Activated naive CD4-positive, alpha-beta T cell treated with anti-CD3 and anti-CD28 coated beads, Interleukin-2, amount 50 U/mL, for 72 hours (primary cell): Measurements from ENCODE around the gene EMSY. TPM values are rescaled to one million over a fixed set of nuclear protein-coding genes. Genes with fewer than 3 reads are reported as not detected.

ENCODE experiments used
- ATAC-seq, 2 donors: fragments of 150-1000 bp; cut with Tn5 transposase; 2 replicates each; pipeline ENCODE4 v1.10.0; 2021; ENCODE audit warnings: mild to moderate bottlenecking in 2 of 2, moderate library complexity in 2 of 2
- DNase-seq, 2 donors: peaks; one replicate each; pipeline ENCODE4 v3.0.0; 2021 to 2022; ENCODE audit warnings: low spot score in 2 of 2
- H3K27ac Mint-ChIP-seq, 2 donors: one replicate each; pipeline ENCODE4 v1.8.0; 2022; ENCODE audit warnings: mild to moderate bottlenecking in 2 of 2, mixed read lengths in 2 of 2
- H3K36me3 Mint-ChIP-seq, 2 donors: one replicate each; pipeline ENCODE4 v1.8.0; 2022; ENCODE audit warnings: mixed read lengths in 2 of 2
- H3K9me3 Mint-ChIP-seq, 2 donors: one replicate each; pipeline ENCODE4 v1.8.0; 2022; ENCODE audit warnings: mixed read lengths in 2 of 2
- total RNA-seq, 2 donors: library from RNA; stranded (reverse); gene quantifications; one replicate each; pipeline ENCODE4 v1.2.3, GENCODE V29; 2022

EMSY gene
- total RNA-seq, 2 donors from 2014 or later = 30.5 to 62.2 TPM

DNA sequence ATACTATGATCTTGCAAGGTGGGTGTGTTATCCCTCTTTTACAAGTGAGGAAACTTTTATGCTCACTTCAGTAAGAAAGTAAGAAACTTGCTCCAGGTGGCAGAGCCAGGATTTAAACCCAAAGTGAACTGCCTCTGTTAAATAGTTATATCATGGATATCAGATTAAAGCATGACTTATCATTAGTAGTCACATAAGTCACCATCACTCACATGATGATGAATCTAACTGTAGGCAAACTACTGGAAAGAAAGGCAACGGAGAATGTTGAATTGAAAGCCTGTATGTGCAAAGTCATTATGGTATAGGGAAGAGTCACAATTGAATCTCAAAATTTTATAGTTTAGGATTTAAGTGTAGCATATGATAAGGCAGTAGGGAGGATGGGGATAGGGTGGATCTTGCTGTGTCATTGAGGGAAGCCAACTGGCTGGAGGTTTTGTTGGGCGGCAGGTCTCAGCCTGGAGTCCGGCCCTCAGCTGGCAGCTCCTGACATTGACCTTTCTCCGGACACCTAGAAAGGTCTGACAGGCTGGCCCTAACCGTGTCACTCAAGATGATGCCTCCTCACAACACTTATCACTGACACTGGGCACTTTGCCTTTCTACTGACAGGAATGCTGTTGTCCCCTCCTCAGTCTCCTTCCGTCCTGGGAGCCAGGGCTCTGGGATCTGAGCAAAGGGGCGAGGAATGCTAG, 98.3 kb downstream of the EMSY start:
- Mint-ChIP-seq H3K9me3 (no peaks in the 10 kb centered on the region), H3K36me3 (peaks cover 19 to 20% of the 10 kb centered on the region in 2 donors), H3K27ac (no peak overlapping the region)
- DNase-seq (no peak), ATAC-seq (no peak)

DNA sequence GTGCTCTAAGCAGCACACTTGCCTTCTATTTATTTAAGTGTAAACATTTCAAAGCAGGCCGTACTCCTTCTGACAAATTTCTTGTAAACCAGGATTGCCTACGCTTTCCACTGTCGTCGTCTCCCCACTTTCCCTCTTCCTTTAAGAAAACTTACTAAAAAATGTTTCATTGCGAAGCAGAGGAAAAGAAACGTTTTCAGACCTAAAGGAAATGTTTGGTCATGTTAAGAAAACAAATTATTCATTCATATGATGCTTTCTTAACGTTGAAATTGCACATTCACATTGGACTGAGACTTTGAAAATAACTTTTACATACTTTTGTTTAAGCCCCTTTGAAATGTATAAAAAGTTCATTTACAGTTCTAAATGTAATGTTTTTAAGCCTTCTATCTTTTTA, 106.0 kb downstream of the EMSY start:
- no peaks in the 10 kb centered on the region for H3K9me3 Mint-ChIP-seq
- no peak for ATAC-seq

DNA sequence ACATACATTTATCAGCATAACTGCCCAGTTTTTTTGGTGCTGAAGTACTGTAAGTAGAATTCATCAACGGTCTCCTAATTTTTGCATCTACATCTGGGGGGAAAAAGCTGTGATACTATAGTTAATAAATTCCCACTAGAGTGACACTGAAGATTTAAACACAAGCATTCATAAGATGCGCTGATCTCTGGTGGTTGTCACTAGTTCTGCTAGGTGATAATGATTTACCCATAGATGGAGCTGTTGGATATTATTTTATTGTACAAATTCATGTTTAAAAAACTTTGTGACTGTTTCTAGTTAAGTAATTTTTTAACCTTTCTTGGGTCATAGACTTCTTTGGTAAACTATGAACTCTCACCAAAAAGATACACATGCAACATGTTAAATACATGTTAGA, 106.6 kb downstream of the EMSY start:
- no peak overlapping the region for H3K27ac Mint-ChIP-seq
- ATAC-seq (no peak), DNase-seq (no peak)
- H3K9me3 Mint-ChIP-seq = no peaks in the 10 kb centered on the region
- peaks cover 0 to 5% of the 10 kb centered on the region in 2 donors for H3K36me3 Mint-ChIP-seq

More for the DNA sequence above, 106.0 kb downstream of the EMSY start:
- Mint-ChIP-seq H3K27ac (no peak overlapping the region), H3K36me3 (peaks cover 6 to 10% of the 10 kb centered on the region in 2 donors)
- no peak for DNase-seq

DNA sequence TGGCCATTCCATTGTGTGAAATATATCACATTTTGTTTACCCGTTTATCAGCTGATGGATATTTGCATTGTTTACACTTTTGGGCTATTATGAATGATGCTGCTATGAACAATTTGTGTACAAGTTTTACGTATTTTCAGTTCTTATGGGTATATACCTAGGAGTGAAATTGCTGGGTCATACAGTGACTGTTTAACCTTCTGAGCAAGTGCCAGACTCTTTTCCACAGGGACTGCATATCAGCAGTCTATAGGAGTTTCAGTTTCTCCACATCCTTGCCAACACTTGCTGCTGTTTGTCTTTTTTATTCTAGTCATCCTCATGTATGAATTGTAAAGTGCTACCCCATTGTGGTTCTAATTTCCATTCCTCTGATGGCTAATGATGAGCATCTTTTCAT, 108.2 kb downstream of the EMSY start:
- H3K36me3 Mint-ChIP-seq = peaks cover 0 to 5% of the 10 kb centered on the region in 2 donors
- DNase-seq (no peak), ATAC-seq (no peak)
- no peaks in the 10 kb centered on the region for H3K9me3 Mint-ChIP-seq
- H3K27ac Mint-ChIP-seq = no peak overlapping the region

DNA sequence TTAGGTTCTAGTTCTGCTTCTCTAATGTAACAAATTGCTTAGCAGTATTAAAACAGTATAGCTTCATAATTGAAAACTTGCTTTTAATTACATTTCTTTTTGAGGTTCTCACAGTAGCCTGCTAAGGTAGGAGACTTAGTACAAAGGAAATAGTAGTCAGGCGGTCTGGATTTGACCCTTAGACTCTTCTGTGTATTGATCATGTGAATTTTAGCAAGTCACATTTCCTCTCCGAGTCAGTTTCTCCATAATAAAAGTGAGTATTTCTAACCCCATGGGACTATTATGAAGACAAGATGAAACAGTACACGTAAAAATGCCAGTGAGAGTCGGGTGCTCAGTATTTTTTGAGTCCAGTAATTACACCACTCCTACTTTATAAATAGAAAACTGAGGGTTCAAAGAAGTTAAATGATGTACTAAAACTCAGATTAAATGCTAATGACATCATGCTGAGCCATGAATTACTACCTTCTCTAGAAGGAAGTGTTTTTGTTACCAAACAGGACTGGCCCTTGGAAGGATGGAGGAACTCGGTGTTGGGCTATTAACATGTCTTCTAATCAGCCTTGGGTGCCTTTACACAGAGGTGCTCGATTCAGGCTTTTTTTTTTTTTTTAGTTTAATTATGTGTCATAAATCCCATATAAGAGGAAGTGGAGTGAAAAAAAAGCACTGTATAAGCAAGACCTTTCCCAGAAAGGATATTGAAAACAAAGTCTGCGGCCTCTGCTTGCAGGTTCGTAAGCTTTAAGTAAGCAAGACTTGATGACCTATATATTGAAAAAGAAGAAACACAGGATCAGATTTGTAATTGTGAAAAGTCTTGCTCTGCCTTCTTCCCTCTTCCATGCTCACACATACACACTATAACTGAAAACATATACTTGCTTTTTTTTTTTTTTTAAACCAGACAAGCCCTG, 109.0 kb downstream of the EMSY start:
- DNase-seq = no peak
- peaks cover 0 to 3% of the 10 kb centered on the region in 2 donors for H3K36me3 Mint-ChIP-seq
- ATAC-seq = no peak
- no peak overlapping the region for H3K27ac Mint-ChIP-seq
- H3K9me3 Mint-ChIP-seq = no peaks in the 10 kb centered on the region

DNA sequence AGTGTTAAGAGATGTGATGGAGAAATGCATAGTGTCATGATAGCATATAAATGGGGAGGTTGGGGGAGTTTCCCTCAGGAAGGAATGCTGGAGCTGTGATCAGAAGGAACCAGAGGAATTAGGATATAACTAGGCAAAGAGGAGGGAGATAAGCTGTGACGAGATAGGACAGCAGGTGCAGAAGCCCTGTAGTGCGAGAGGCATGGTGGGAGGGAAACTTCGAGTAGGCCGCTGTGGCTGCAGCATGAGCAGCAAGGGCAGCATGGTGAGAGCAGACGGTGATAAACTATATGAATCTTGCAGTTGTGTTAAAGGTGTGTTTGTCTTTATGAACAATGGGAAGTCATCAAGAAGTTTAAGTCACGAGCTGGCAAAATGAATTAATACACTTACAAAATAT, 109.9 kb downstream of the EMSY start:
- ATAC-seq (no peak), DNase-seq (no peak)
- Mint-ChIP-seq H3K36me3 (no peaks in the 10 kb centered on the region), H3K27ac (no peak overlapping the region), H3K9me3 (no peaks in the 10 kb centered on the region)

DNA sequence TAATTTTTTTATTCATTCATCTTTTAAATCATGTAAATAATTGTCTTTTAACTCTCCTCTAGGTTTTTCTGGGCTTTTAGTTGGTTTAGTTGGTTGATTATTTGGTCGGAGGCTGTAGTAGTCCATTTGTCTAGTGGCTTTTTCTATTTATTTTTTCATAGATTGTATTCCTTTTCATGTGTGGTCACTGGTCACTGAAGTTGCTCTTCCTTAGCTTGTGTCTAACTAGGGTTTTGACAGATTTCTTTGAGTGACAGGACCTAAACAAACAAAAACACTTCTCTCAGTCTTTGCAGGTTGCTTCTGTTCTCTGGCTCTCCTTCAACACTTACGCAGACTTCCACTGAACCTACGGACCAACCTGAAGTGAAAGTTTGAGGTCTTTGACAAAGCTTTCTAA, 112.6 kb downstream of the EMSY start:
- Mint-ChIP-seq H3K27ac (no peak overlapping the region), H3K9me3 (no peaks in the 10 kb centered on the region), H3K36me3 (no peaks in the 10 kb centered on the region)
- DNase-seq = no peak
- ATAC-seq = no peak

DNA sequence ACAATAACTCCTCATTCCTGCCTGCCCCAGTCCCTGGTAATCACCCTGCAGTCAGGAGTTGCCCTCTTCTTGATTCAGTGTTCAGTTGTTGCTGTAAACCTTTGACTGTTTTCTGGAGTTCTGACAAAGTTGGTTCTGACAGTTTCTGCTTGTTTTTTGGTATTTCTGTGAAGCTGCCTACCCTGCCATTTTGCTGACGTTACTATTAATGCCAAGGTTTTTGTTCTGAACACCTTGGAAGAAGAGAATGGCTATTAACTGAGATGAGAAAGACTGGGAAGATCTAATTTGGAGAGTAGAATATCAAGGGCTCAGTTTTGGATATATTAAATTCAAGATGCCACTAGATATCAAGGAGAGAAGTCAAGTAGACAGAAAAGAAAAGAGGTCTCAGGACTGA, 113.7 kb downstream of the EMSY start:
- no peaks in the 10 kb centered on the region for H3K36me3 Mint-ChIP-seq
- H3K27ac Mint-ChIP-seq = no peak overlapping the region
- no peaks in the 10 kb centered on the region for H3K9me3 Mint-ChIP-seq
- no peak for ATAC-seq
- no peak for DNase-seq

DNA sequence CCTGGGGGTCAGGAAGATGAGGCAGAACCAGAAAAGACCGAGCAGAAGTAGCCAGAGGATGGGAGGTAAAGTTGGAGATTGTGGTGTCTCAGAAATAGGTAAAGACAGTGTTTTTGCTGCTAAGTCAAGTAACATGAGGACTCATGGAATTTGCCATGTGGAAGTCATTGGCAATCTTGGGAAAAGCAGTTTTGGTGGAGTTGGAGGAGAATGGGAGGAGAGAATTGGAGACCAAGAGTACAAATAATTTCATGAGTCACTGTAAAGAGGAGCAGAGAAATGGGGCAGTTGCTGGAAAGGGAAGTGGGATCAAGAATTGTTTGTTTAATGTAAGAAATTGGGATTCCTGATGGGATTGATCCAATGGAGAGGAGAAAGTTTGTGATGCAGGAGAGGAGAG, 114.1 kb downstream of the EMSY start:
- H3K36me3 Mint-ChIP-seq = peaks cover 0 to under 1% of the 10 kb centered on the region in 2 donors
- no peak for ATAC-seq
- H3K9me3 Mint-ChIP-seq = no peaks in the 10 kb centered on the region
- no peak for DNase-seq
- H3K27ac Mint-ChIP-seq = no peak overlapping the region

DNA sequence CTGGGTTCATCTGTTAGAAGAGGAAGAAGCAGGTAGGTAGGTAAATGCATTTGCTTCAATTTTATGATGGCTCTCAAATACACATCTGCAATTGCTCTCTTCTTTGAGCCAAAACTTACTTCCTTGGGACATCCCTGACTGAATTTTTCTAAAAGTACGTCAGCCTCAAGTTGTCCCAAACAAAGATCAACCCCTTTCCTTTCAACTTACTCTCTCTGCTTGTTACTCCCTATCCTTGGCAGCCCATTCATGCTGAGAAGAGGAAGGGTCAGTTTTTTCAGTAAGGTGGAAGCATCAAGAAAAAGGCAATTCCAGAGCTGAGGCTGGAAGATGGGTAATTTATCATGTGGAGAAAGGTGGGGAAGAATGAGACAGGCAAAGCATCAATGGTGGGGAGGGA, 114.5 kb downstream of the EMSY start:
- ATAC-seq = no peak
- DNase-seq = no peak
- H3K27ac Mint-ChIP-seq = no peak overlapping the region
- peaks cover 0 to 5% of the 10 kb centered on the region in 2 donors for H3K36me3 Mint-ChIP-seq
- H3K9me3 Mint-ChIP-seq = no peaks in the 10 kb centered on the region

DNA sequence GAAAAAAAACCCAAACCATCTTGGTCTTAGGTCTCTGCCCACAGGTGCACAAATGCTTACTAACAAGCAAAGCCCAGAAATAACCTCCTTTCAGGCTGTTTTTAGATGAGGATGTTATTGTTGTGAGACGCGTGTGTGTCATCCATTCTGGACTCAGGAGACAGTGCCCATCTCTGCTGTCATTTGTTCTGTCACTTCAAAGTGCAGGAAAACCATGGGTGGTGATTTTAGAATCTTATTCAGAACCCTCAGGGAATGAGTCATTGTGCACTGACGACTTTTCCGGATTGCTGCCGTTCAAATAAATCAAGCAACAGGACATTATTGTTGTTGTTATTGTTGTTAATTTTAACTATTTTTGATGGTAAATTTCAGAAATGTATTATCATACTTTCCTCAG, 115.4 kb downstream of the EMSY start:
- DNase-seq = no peak
- peaks cover 0 to 9% of the 10 kb centered on the region in 2 donors for H3K36me3 Mint-ChIP-seq
- peak; percentile 73 to 87 for ATAC-seq
- no peak overlapping the region for H3K27ac Mint-ChIP-seq
- no peaks in the 10 kb centered on the region for H3K9me3 Mint-ChIP-seq

DNA sequence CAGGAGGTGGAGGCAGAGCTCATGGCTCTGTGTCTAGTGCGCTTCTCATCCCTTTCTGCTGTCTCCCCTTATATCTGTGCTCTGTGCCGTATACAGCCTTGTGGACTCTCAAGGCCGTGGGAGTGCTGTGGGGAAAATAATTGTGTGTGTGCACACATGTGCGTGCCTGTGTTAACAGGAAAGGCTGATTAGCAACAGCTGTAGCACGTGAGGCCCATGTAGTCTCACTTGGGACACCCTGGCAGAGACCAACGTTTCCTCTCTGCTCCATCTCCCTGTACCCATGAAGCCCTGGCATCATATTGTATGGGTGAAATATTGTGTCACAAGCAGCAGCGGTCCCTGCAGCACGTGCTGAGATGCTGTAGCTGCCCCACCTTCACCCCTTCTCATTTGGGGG, 116.4 kb downstream of the EMSY start:
- no peak overlapping the region for H3K27ac Mint-ChIP-seq
- H3K36me3 Mint-ChIP-seq = peaks cover 0 to 9% of the 10 kb centered on the region in 2 donors
- ATAC-seq (no peak), DNase-seq (no peak)
- H3K9me3 Mint-ChIP-seq = no peaks in the 10 kb centered on the region

DNA sequence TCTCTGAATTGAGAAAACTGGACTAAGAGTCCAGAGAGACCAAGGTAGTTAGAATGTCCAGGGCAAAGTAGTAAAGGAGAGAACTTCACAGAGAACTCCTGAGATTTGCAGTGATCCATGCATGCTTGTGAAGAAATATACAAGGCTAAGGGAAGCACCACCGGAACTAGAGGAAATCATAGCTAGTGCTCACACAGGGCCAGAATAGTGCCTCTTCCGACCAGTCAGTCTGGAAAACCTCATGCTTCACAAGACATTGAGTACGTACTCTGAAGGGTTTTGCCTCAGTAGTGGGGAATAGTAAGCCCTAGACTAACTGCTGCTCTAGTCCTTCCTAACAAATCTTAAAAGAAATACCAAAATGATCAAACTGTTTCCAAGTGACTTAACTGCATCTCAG, 117.7 kb downstream of the EMSY start:
- Mint-ChIP-seq H3K36me3 (peaks cover 0 to 9% of the 10 kb centered on the region in 2 donors), H3K9me3 (no peaks in the 10 kb centered on the region), H3K27ac (no peak overlapping the region)

DNA sequence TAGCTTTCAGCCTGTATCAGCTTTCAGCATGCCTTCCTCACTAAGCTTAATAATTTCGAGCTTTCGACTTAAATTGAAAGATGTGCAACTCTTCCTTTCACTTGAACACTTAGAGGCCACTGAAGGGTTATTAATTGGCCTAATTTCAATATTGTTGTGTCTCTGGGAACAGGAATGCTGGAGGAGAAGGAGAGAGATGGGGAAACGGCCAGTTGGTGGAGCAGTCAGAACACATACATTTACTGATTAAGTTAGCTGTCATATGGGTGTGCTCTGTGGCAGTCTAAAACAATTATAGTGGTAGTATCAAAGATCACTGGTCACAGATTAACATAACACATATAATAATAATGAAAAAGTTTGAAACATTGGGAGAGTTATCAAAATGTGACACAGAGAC, 119.5 kb downstream of the EMSY start:
- DNase-seq (no peak), ATAC-seq (no peak)
- H3K36me3 Mint-ChIP-seq = peaks cover 0 to 9% of the 10 kb centered on the region in 2 donors
- H3K27ac Mint-ChIP-seq = no peak overlapping the region
- H3K9me3 Mint-ChIP-seq = no peaks in the 10 kb centered on the region

More for the DNA sequence above, 117.7 kb downstream of the EMSY start:
- DNase-seq = no peak
- no peak for ATAC-seq

DNA sequence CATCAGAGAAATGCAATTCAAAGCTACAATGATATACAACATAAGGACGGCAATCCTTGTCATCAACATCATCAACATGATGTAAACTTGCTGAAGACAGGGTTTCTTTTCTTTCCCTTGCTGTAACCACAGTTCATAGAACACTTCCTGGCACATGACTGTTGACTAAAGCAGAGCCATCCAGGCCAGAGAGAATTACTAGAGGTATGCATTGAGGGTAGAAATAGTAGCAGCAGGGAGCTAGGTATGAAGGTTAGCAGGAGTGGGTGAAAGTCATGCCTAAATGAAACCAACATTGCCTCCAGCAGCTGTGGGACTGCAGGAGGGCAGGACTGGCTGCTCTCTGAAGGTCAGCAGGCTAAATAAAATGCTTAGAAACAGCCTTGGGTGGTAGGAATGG, 122.0 kb downstream of the EMSY start:
- Mint-ChIP-seq H3K36me3 (peaks cover 0 to 9% of the 10 kb centered on the region in 2 donors), H3K27ac (no peak overlapping the region), H3K9me3 (no peaks in the 10 kb centered on the region)
- ATAC-seq (peak in 1 of 2 donors; percentile 48), DNase-seq (no peak)

DNA sequence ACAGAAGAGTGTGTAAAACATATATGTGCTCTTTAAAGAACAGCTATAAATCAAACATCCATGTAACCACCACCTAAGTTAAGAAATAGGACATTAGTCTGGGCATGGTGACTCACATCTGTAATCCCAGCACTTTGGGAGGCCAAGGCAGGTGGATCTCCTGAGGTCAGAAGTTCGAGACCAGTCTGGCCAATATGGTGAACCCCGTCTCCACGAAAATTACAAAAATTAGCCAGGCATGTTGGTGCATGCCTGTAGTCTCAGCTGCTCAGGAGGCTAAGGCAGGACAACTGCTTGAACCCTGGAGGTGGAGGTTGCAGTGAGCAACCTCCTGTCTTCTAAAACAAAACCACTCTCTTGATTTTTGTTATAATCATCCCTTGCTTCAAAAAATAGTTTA, 122.4 kb downstream of the EMSY start:
- no peak overlapping the region for H3K27ac Mint-ChIP-seq
- no peaks in the 10 kb centered on the region for H3K9me3 Mint-ChIP-seq
- DNase-seq (no peak), ATAC-seq (no peak)
- H3K36me3 Mint-ChIP-seq = peaks cover 0 to 9% of the 10 kb centered on the region in 2 donors

DNA sequence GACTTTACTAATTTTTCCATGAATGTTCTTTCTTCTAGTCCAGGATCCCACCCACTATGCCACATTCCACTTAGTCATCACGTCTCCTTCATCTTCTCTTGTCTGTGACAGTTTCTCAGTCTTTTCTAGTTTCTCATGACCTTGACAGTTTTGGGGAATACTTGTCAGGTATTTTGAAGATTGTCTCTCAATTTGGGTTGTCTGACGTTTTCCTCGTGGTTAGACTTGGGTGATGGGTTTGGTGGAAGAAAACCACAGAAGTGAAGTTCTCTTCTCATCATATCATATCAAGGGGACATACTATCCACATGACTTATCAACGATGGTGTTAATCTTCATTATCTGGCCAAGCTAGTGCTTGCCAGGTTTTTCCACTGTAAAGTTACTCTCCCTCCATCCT, 123.3 kb downstream of the EMSY start:
- peak; percentile 11 to 20 for ATAC-seq
- Mint-ChIP-seq H3K27ac (no peak overlapping the region), H3K36me3 (peaks cover 0 to 9% of the 10 kb centered on the region in 2 donors), H3K9me3 (no peaks in the 10 kb centered on the region)
- DNase-seq = no peak
